K562 treated with DMSO at 1 percent for 4 hours (cell line): ENCODE data around the gene AP5M1. TPM values are rescaled to one million over a fixed set of nuclear protein-coding genes. Genes with fewer than 3 reads are reported as not detected.

Source experiments
- total RNA-seq: library from RNA; unstranded; fragments of 300-600 nt; gene quantifications from 2 replicates; pipeline ENCODE4 v1.2.3, GENCODE V29; 2022; ENCODE audit not compliant: insufficient read depth

The AP5M1 gene
- 11.2 and 12.9 TPM in 2 replicates for total RNA-seq

GRCh38 chr14:57268161-57269069 lies at the start of gene AP5M1, which contains the start of gene EXOC5:
TSS of gene AP5M1 (plus strand) at chr14:57268971. CDS start at chr14:57269315, 344 bp downstream.
TSS of gene EXOC5 (minus strand) at chr14:57268905. CDS start at chr14:57268648, 257 bp downstream.

Other genes with a start within 250 kb of the AP5M1 start
- 9.8 and 10.4 TPM in 2 replicates for gene EXOC5, start 66 bp upstream of the AP5M1 start, total RNA-seq
- gene NAA30, start 121.6 kb downstream of the AP5M1 start, total RNA-seq = 3.7 and 5.4 TPM in 2 replicates
- gene CCDC198, start 224.9 kb downstream of the AP5M1 start, total RNA-seq = not detected in 2 replicates